Activated naive CD8-positive, alpha-beta T cell treated with anti-CD3 and anti-CD28 coated beads, Interleukin-2, amount 50 U/mL, for 24 hours (primary cell): ENCODE measurements around the gene SLC16A12.
"Not testable (repeated sequence)": the region's sequence is repeated elsewhere in the genome, so short reads cannot be mapped to it uniquely, and the experiment has no call there.

Source experiments
- ATAC-seq: fragments of 150-1000 bp; cut with Tn5 transposase; one replicate; pipeline ENCODE4 v1.10.0; 2021
- DNase-seq: peaks from one replicate; pipeline ENCODE4 v3.0.0; 2021
- H3K27ac Mint-ChIP-seq: one replicate; pipeline ENCODE4 v1.8.0; 2021; ENCODE audit warnings: mild to moderate bottlenecking, mixed read lengths
- H3K27me3 Mint-ChIP-seq: one replicate; pipeline ENCODE4 v1.8.0; 2021; ENCODE audit warnings: mixed read lengths
- H3K36me3 Mint-ChIP-seq: one replicate; pipeline ENCODE4 v1.8.0; 2021; ENCODE audit warnings: low read depth, mixed read lengths
- H3K4me1 Mint-ChIP-seq: one replicate; pipeline ENCODE4 v1.8.0; 2021; ENCODE audit warnings: mixed read lengths
- H3K4me3 Mint-ChIP-seq: one replicate; pipeline ENCODE4 v1.8.0; 2021; ENCODE audit warnings: mild to moderate bottlenecking, moderate library complexity, mixed read lengths
- H3K9me3 Mint-ChIP-seq: one replicate; pipeline ENCODE4 v1.8.0; 2021; ENCODE audit warnings: mixed read lengths

Gene SLC16A12

DNA sequence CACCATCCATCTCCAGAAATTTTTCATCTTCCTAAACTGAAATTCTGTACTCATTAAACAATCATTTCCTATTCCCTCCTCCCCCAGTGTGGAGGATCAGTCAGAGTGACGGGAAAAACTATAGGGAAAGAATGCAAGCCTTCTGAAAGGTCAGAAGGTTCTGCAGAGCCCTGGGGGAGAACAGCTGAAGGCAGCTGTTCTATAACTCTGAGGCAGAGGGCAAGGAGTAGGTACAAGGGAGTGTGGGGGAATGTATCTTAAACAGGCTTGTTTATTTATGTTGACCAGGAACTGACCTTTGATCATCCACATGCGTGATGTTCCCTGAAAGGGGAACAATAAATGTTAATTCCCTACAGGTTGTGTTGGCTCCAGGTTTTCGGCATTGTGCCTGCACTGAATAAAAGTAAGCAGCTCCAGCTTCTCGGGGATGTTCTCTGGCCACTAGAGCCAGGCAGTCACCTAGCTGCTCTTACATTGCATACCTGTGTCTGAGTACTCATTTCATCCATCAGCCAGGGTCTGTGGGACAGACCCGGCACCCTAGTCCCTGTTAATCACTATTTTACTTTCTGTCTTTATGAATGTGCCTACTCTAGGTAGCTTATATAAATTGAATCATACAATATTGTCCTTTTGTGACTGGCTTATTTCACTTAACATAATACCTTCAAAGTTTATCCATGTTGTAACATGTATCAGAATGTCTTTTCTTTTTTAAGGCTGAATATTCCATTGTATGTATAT lies 137.2 kb downstream of the SLC16A12 start:
- Mint-ChIP-seq H3K27me3 (no peaks in the 10 kb centered on the region), H3K27ac (no peak overlapping the region), H3K4me3 (no peak overlapping the region), H3K36me3 (peaks cover 20% of the 10 kb centered on the region), H3K9me3 (peaks cover 4% of the 10 kb centered on the region), H3K4me1 (peaks cover 30% of the 10 kb centered on the region)
- DNase-seq = no peak
- no peak for ATAC-seq

DNA sequence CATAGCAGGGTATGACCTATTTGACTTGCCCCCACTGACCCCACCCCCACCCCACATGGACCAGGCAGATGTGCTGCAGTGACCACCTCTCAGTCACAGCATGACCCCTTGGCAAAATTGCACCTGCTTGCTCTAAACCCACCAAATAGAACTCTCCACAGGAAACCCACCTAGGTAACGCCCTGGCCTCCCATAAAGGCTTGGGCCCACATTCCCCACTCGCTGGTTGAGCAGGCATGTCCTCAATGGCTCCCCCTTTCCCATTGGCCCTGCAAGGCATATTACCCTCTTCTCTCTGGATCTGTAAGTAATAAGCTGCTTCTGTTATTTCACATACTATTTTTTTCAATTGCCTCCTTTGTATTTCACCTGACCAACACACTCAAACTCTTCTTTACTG lies 140.3 kb downstream of the SLC16A12 start:
- H3K9me3 Mint-ChIP-seq = no peaks in the 10 kb centered on the region
- peaks cover 11% of the 10 kb centered on the region for H3K36me3 Mint-ChIP-seq
- DNase-seq (no peak), ATAC-seq (no peak)
- H3K4me3 Mint-ChIP-seq = no peak overlapping the region
- no peaks in the 10 kb centered on the region for H3K27me3 Mint-ChIP-seq
- H3K4me1 Mint-ChIP-seq = peaks cover 47% of the 10 kb centered on the region
- H3K27ac Mint-ChIP-seq = no peak overlapping the region

DNA sequence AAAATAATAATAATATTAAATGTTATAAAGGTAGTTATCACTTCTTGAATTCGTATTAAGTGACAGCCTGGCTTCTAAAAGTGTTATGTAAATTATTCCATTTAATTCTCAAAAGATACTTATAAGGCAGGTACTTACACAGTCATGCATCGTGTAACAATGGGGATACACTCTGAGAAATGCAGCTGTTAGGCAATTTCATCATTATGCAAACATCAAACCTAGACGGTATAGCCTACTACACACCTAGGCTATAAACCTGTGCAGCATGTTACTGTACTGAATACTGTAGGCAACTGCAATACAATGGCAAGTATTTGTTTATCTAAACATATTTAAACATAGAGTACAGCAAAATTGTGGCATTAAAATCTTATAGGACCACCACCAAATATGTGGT lies 141.5 kb downstream of the SLC16A12 start:
- H3K4me1 Mint-ChIP-seq = peaks cover 42% of the 10 kb centered on the region
- H3K9me3 Mint-ChIP-seq = no peaks in the 10 kb centered on the region
- H3K27ac Mint-ChIP-seq = no peak overlapping the region
- no peaks in the 10 kb centered on the region for H3K27me3 Mint-ChIP-seq
- ATAC-seq (no peak), DNase-seq (no peak)
- H3K4me3 Mint-ChIP-seq = peak overlapping the region; percentile 43
- H3K36me3 Mint-ChIP-seq = peaks cover 9% of the 10 kb centered on the region

DNA sequence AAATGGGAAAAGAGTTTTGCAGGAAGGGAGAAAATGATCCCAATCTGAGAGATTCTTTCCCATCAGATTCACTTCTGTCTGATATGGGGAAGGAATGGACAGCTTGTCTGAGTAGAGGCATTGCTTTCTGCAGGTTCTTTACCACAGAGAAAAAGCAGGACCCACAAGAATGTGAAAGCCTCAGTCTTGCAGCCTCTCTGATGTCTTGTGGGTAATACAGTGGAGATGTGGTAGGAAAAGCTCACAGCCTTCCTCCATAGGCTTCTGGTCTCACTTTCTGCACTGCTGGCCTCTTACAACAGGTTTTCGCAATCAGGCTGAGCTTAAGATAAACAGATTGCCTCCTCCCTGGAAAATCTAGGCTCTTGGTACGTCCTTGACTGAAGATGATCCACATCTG lies 142.4 kb downstream of the SLC16A12 start:
- Mint-ChIP-seq H3K27me3 (no peaks in the 10 kb centered on the region), H3K4me3 (peak overlapping the region; percentile 81), H3K9me3 (no peaks in the 10 kb centered on the region), H3K4me1 (peaks cover 40% of the 10 kb centered on the region), H3K36me3 (peaks cover 6% of the 10 kb centered on the region), H3K27ac (peak overlapping the region; percentile 87)
- DNase-seq (no peak), ATAC-seq (peak; percentile 68)

DNA sequence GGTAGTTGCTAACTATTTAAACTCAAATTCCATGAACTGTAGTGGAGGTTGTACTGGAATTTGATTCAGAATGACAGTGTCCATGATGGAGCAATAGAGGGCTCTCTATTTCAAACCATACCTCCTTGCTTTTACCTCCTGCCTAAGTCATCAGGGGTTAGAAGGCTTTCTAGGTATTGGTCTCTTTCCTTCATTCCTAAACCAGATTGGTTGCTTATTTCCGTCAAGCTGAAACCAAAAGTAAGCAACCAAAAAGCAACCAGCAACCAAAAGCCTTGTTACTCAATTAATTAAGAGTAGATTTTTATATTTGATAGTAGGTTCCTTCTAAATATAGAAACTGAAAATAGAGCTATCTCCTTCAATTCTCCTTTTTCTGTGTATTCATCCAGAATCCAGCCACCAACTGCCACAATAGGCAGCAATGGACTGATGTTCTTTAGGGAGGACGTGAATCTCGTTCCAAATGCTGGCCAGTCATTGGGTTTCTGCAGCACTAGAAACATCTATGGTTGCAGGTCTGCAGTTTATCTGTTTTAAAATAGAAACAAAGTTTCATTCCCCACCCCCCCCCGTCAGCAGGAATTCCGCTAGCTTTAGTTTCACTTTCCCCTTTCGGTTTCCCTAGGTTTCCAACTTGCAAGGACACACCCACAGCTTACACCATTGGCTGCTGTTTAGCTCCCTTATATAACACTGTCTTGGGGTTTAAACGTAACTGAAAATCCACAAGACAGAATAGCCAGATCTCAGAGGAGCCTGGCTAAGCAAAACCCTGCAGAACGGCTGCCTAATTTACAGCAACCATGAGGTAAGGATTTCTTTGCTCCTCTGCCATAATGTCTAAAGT lies 143.3 kb downstream of the SLC16A12 start, which contains the start of gene IFIT1:
TSS of gene IFIT1 (plus strand) at position 717 of the 850 bp plus-strand sequence. CDS start at position 807, 90 bp downstream.
- Mint-ChIP-seq H3K27me3 (no peaks in the 10 kb centered on the region), H3K9me3 (no peaks in the 10 kb centered on the region), H3K36me3 (peaks cover 5% of the 10 kb centered on the region), H3K4me3 (peak within 1 kb of the TSS; percentile 81), H3K4me1 (peaks cover 37% of the 10 kb centered on the region), H3K27ac (peak within 1 kb of the TSS; percentile 87)
- DNase-seq (peak; percentile 23), ATAC-seq (peak; percentile 81)

DNA sequence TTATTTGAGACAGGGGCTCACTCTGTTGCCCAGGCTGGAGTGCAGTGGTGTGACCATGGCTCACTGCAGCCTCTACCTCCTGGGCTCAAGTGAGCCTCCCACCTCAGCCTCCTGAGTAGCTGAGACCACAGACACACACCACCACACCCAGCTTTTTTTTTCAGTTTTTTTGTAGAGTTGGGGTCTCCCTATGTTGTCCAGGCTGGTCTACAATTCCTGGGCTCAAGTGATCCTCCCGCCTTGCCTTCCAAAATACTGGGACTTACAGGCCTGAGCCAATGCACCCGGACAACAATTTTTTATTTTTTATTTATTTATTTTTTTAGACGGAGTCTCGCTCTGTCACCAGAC lies 144.2 kb downstream of the SLC16A12 start:
- H3K36me3 Mint-ChIP-seq, H3K27ac Mint-ChIP-seq, H3K4me3 Mint-ChIP-seq, DNase-seq, ATAC-seq, H3K9me3 Mint-ChIP-seq, H3K27me3 Mint-ChIP-seq: not testable (repeated sequence)
- peaks cover 37% of the 10 kb centered on the region for H3K4me1 Mint-ChIP-seq

DNA sequence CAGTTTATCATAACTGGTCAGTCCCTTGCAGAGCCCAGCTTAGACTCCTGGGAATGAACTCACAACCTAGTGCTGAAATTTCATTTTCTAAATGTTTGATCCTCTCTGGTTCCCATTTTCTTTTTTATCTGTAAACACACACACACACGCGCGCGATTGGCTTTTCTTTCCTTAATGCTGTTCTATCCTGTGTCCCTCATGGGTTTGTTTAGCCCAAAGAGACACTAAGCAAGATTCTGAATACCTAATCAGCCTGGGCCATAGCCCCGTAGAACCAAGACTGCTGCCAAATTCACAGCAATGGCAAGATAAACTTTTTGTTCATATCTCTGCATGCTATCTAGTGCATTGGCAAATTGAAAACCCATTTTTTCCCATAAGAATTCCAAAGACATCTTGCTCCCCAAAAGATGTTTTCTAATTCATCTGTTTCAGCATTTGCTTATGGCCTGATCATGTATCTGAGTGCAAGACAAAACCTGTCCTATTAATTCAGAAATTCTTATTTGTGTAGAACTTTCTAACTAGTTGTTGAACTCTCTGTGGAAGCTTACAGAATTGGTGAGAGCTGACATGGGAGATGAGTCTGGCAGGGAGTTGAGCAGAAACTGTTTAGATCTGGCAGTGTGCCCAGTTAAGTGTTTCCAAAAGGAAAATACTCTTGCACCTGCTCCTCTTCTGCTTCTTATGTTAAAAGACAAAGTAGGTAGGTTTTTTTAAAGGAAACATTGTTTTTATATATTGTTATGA lies 144.7 kb downstream of the SLC16A12 start:
- H3K9me3 Mint-ChIP-seq = no peaks in the 10 kb centered on the region
- no peak for DNase-seq
- H3K27ac Mint-ChIP-seq = no peak overlapping the region
- no peak overlapping the region for H3K4me3 Mint-ChIP-seq
- peaks cover 3% of the 10 kb centered on the region for H3K36me3 Mint-ChIP-seq
- no peak for ATAC-seq
- H3K27me3 Mint-ChIP-seq = no peaks in the 10 kb centered on the region
- peaks cover 37% of the 10 kb centered on the region for H3K4me1 Mint-ChIP-seq

DNA sequence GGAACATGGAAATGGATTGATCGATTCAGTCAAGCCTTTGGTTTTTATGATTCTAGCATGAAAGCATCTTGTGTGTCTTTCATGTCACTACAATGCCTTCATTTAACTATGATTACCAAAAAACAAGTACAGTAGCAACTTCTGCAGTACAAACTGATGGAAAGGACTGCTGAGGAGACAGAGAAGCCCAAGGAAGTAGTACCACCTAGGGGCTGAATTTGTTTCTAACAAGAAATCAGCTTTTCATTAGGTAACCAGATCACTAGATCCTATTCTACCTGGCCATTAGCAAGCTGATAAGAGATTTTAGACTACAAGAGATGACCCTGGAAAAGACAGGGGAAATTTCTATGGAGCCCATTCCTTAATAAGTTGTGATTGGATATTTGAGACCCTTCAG lies 146.1 kb downstream of the SLC16A12 start:
- Mint-ChIP-seq H3K9me3 (no peaks in the 10 kb centered on the region), H3K4me1 (peaks cover 27% of the 10 kb centered on the region), H3K27me3 (no peaks in the 10 kb centered on the region), H3K4me3 (no peak overlapping the region), H3K27ac (no peak overlapping the region), H3K36me3 (no peaks in the 10 kb centered on the region)
- no peak for ATAC-seq
- no peak for DNase-seq

DNA sequence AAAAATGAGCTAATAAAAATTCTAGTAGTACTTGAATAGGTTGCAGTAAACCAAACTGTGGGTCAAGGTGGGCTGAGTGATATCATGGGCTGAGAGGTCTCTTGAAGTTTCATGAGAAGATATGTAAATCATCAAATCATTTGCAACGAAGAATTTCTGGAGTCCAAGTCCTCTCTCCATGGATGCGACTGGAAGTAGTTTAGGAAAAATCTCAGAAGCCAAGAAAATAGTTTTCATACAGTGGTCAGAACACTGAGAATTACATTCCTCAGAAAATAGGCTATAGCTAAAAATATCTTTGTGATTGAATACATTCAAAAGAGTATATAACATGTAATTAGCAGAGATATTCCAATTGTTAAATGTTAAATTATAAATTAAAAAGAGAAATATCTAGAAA lies 146.6 kb downstream of the SLC16A12 start:
- no peak overlapping the region for H3K27ac Mint-ChIP-seq
- H3K4me3 Mint-ChIP-seq = no peak overlapping the region
- no peak for ATAC-seq
- H3K27me3 Mint-ChIP-seq = no peaks in the 10 kb centered on the region
- DNase-seq = no peak
- H3K9me3 Mint-ChIP-seq = no peaks in the 10 kb centered on the region
- H3K4me1 Mint-ChIP-seq = peaks cover 23% of the 10 kb centered on the region
- no peaks in the 10 kb centered on the region for H3K36me3 Mint-ChIP-seq

DNA sequence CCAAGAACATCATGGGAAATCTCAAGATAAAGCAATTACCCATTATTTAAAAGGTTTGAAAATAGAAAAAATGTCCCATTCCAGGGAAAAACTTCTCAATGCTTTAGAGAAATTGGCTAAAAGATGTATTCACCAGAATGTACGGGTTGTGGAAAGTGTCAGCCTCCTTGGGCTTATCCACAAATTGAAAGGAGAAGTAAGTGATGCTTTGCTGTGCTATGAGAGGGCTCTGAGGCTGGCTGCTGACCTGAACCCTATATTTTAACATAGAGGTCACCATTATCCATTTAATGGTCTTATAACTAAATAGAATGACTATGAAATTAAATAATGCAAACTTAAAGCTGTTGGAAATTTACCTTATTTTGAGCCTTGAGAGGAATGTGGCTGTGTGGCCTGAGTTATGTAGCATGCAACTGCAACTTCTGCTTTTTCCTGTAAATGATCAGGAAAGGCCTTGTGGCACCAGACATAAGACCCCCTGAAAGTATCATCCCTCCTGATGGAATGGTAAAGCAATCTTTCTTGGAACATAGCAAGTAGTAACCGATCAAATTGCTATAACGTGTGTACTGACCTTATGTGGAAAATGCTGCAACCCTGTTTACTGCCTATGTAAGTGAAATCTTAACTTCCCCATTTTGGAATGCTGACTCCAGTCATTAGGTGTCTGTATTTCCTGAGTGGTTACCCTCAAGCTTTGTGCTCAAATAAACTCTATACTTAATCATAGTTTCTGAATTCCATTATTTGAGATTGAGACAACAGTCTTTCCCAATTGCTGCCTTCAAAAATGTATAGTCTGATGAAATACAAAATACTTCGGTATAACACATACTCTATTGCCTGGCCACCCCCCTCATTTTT lies 150.7 kb downstream of the SLC16A12 start:
- no peaks in the 10 kb centered on the region for H3K9me3 Mint-ChIP-seq
- no peak overlapping the region for H3K4me3 Mint-ChIP-seq
- DNase-seq (no peak), ATAC-seq (no peak)
- H3K27ac Mint-ChIP-seq = no peak overlapping the region
- no peaks in the 10 kb centered on the region for H3K27me3 Mint-ChIP-seq
- H3K4me1 Mint-ChIP-seq = peaks cover 3% of the 10 kb centered on the region
- H3K36me3 Mint-ChIP-seq = no peaks in the 10 kb centered on the region

DNA sequence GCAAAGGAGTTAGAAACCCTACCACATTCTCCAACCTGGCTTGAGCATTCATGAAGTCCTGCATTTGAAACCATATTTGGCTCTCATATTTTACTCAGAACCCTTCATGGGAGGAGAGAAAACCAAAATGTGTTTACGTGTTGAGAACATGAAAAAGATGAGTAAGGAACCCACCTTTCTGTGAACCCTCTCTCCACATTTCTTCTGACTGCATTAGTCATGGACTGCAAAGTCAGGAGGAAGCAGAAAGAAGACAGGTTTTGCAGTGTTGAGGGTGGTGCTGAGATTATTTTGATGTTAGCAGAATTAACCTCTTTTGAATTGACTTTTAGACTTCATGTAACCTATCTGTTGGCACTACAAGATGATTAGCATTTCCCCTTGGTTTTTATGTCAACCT lies 152.6 kb downstream of the SLC16A12 start:
- ATAC-seq (no peak), DNase-seq (no peak)
- Mint-ChIP-seq H3K9me3 (no peaks in the 10 kb centered on the region), H3K36me3 (no peaks in the 10 kb centered on the region), H3K4me3 (no peak overlapping the region), H3K27me3 (no peaks in the 10 kb centered on the region), H3K4me1 (peaks cover 3% of the 10 kb centered on the region), H3K27ac (no peak overlapping the region)
